Measurements from ENCODE around the gene CCDC9B.

Gene CCDC9B

DNA sequence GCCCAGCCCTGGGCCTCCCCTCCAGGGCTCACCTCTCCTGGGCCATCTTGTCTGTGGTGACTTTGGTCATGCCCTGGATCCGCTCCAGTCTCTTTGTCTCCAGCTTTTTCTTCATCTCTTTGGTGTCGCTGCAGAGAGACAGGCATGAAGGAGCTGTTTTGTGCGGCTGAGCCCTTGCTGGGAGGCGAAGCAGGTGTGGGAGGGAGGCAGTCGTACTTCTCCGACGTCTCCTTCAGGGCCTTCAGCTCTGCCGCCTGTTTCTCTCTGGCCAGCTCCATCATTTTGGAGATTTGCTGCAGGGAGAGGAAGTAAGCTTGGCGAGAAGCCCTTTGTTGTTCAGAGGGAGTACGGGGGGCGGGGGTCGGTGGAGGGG, 50.2 kb downstream of the CCDC9B start:
- Histone ChIP-seq H2AFZ (ENCODE audit: low read length) (no peak overlapping the region), H3K27me3 (replicated peaks; ENCODE audit: insufficient read depth, low read length) (peaks cover 22% of the 10 kb centered on the region; the same call in 1 of the 2 replicates), H3K27ac (ENCODE audit: low read length) (no peak overlapping the region)

DNA sequence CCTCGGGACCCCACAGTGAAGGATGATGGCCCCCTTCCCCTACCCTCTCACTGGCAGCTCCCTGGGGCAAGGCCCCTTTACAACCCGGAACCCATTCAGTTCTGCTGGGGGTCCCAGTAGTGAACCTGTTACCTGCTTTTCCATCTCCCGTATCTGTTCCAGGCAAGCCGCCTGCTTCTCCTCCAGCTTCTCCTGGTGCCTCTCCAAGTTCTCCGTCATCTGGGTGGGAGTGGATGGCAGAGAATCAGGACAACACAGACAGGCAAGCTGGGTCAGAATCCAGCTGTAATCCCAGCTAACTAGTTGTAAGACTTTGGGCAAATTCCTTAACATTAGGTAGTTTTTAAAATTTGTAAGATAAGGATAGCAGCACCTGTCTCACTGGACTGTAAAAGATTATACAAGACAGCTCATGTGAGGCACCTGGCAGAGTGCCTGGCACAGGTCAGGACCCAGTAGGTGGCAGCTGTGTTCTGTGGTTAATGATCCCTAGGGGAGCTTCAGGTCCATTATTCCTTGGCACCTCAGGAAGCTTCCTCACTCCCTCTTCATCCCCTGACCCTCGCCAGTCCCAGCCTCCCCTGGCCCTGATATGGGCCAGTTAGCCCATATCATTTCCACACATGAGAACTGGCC, 51.5 kb downstream of the CCDC9B start:
- Histone ChIP-seq H3F3A (ENCODE audit: insufficient read depth, low read length) (no peaks in the 10 kb centered on the region), H3K9me3 (replicated peaks; ENCODE audit: insufficient read depth, low read length) (no peaks in the 10 kb centered on the region), H4K20me1 (ENCODE audit: insufficient read depth, low read length) (no peaks in the 10 kb centered on the region), H3K36me3 (replicated peaks; ENCODE audit: insufficient read depth, low read length) (no peaks in the 10 kb centered on the region), H3K27me3 (replicated peaks; ENCODE audit: insufficient read depth, low read length) (peaks cover 15% of the 10 kb centered on the region), H3K9ac (ENCODE audit: low read length) (no peak overlapping the region), H3K9me2 (replicated peaks; ENCODE audit: insufficient read depth, low read length) (no peaks in the 10 kb centered on the region), H2AFZ (ENCODE audit: low read length) (no peak overlapping the region), H3K27ac (ENCODE audit: low read length) (no peak overlapping the region), H3K4me1 (ENCODE audit: low read length) (no peaks in the 10 kb centered on the region), H3K4me2 (ENCODE audit: low read depth, low read length) (no peak overlapping the region), H3K4me3 (ENCODE audit: low read length) (no peak overlapping the region), H3K79me2 (ENCODE audit: low read length) (no peaks in the 10 kb centered on the region)
- TF ChIP-seq EZH2 (optimal IDR thresholded peaks at IDR 0.05; ENCODE audit: low read depth, low read length) (no peak), EZH2phosphoT487 (IDR thresholded peaks at IDR 0.05; ENCODE audit: low read length) (no peak)
- TF ChIP-seq, protein P1, sequence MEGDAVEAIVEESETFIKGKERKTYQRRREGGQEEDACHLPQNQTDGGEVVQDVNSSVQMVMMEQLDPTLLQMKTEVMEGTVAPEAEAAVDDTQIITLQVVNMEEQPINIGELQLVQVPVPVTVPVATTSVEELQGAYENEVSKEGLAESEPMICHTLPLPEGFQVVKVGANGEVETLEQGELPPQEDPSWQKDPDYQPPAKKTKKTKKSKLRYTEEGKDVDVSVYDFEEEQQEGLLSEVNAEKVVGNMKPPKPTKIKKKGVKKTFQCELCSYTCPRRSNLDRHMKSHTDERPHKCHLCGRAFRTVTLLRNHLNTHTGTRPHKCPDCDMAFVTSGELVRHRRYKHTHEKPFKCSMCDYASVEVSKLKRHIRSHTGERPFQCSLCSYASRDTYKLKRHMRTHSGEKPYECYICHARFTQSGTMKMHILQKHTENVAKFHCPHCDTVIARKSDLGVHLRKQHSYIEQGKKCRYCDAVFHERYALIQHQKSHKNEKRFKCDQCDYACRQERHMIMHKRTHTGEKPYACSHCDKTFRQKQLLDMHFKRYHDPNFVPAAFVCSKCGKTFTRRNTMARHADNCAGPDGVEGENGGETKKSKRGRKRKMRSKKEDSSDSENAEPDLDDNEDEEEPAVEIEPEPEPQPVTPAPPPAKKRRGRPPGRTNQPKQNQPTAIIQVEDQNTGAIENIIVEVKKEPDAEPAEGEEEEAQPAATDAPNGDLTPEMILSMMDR (IDR thresholded peaks at IDR 0.05; ENCODE audit: low read length), result no peak
- no peak for DNase-seq

More for the DNA sequence above, 50.2 kb downstream of the CCDC9B start:
- H3K79me2 ChIP-seq (ENCODE audit: low read length), result no peaks in the 10 kb centered on the region
- H3K4me1 ChIP-seq (ENCODE audit: low read length), result no peaks in the 10 kb centered on the region
- H3K36me3 ChIP-seq (replicated peaks; ENCODE audit: insufficient read depth, low read length), result no peaks in the 10 kb centered on the region
- H4K20me1 ChIP-seq (ENCODE audit: insufficient read depth, low read length), result no peaks in the 10 kb centered on the region
- H3K9ac ChIP-seq (ENCODE audit: low read length), result no peak overlapping the region
- no peaks in the 10 kb centered on the region for H3K9me3 ChIP-seq (replicated peaks; ENCODE audit: insufficient read depth, low read length)
- no peak for DNase-seq
- H3K4me2 ChIP-seq (ENCODE audit: low read depth, low read length), result no peak overlapping the region
- no peaks in the 10 kb centered on the region for H3K9me2 ChIP-seq (replicated peaks; ENCODE audit: insufficient read depth, low read length)
- H3K4me3 ChIP-seq (ENCODE audit: low read length), result no peak overlapping the region
- TF ChIP-seq EZH2 (optimal IDR thresholded peaks at IDR 0.05; ENCODE audit: low read depth, low read length) (no peak), EZH2phosphoT487 (IDR thresholded peaks at IDR 0.05; ENCODE audit: low read length) (no peak)
- TF ChIP-seq, protein P1 (IDR thresholded peaks at IDR 0.05; ENCODE audit: low read length), result no peak
- no peaks in the 10 kb centered on the region for H3F3A ChIP-seq (ENCODE audit: insufficient read depth, low read length)

DNA sequence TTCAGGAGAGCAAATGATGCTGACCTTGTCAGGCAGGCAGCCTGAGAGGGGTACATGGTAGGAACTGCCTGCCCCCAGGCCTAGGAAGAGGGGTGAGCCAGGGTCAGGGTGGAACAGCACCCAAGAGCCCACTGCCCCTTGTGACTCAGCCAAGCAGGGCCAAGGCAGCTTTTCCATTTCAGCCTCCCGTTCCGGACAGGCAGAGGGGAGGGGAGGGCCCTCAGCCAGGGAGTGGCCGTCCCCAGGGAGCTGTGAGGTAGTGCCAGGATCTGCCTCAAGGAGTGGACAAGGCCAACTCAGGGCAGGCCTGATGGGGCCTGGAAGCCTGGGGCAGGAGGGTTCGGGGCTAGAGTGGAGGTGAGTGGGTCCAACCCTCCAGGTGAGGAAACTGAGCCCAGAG, 52.8 kb downstream of the CCDC9B start:
- Histone ChIP-seq H3K36me3 (replicated peaks; ENCODE audit: insufficient read depth, low read length) (no peaks in the 10 kb centered on the region), H3K27me3 (replicated peaks; ENCODE audit: insufficient read depth, low read length) (peaks cover 27% of the 10 kb centered on the region), H3F3A (ENCODE audit: insufficient read depth, low read length) (no peaks in the 10 kb centered on the region), H3K4me3 (ENCODE audit: low read length) (no peak overlapping the region), H3K4me2 (ENCODE audit: low read depth, low read length) (no peak overlapping the region), H2AFZ (ENCODE audit: low read length) (no peak overlapping the region), H3K27ac (ENCODE audit: low read length) (no peak overlapping the region), H3K79me2 (ENCODE audit: low read length) (no peaks in the 10 kb centered on the region), H3K4me1 (ENCODE audit: low read length) (no peaks in the 10 kb centered on the region), H3K9me2 (replicated peaks; ENCODE audit: insufficient read depth, low read length) (no peaks in the 10 kb centered on the region), H3K9me3 (replicated peaks; ENCODE audit: insufficient read depth, low read length) (no peaks in the 10 kb centered on the region), H4K20me1 (ENCODE audit: insufficient read depth, low read length) (no peaks in the 10 kb centered on the region), H3K9ac (ENCODE audit: low read length) (no peak overlapping the region)
- TF ChIP-seq, protein P1 (IDR thresholded peaks at IDR 0.05; ENCODE audit: low read length), result no peak
- no peak for TF ChIP-seq EZH2 (optimal IDR thresholded peaks at IDR 0.05; ENCODE audit: low read depth, low read length)
- TF ChIP-seq EZH2phosphoT487 (IDR thresholded peaks at IDR 0.05; ENCODE audit: low read length), result no peak
- no peak for DNase-seq
